GM12872 (cell line): ENCODE results near the gene SLC12A2.
A peak's percentile ranks its signal among the peaks of the same experiment; 100 is the strongest.

Experiments
- TF ChIP-seq, protein P1 (sequence below): IDR thresholded peaks from 3 replicates; pipeline ENCODE4 v1.5.1; 2011; ENCODE audit warnings: low read depth, mild to moderate bottlenecking, low read length, moderate library complexity; ENCODE audit not compliant: insufficient read depth

The SLC12A2 gene

DNA sequence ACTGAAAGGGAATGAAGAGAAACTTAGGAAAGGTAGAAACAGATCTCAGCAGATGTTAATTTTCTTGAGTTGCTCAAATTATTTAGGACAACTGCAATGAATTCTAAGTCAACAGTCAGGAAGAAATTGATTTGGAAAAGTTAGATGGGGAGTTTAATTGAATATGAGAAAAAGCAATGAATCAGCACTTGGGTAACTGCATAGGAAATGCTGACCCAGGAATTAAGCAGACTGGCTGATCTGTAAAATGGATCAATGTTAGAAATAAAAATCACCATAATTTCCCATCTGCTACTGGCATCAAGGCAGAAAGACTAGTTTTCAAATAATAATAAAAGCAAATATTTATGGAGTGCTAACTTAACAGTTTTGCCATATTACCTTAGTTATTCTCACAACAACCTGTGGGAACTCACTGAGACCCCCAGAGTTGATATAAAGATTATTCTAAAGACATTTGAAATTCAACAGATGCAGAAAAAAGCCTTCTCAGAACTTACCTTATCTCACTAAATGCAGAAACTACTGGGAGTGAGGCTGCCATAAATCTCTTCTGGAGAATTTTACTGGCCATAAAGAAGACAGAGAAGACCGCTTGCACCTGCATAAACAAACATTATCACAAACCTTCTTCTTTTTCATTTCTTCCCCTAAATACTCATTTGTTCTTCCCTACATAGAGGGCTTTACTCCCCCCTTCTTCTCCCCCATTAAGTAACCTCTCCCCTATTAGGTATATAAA, 22.8 kb upstream of the SLC12A2 start:
- TF ChIP-seq, protein P1, sequence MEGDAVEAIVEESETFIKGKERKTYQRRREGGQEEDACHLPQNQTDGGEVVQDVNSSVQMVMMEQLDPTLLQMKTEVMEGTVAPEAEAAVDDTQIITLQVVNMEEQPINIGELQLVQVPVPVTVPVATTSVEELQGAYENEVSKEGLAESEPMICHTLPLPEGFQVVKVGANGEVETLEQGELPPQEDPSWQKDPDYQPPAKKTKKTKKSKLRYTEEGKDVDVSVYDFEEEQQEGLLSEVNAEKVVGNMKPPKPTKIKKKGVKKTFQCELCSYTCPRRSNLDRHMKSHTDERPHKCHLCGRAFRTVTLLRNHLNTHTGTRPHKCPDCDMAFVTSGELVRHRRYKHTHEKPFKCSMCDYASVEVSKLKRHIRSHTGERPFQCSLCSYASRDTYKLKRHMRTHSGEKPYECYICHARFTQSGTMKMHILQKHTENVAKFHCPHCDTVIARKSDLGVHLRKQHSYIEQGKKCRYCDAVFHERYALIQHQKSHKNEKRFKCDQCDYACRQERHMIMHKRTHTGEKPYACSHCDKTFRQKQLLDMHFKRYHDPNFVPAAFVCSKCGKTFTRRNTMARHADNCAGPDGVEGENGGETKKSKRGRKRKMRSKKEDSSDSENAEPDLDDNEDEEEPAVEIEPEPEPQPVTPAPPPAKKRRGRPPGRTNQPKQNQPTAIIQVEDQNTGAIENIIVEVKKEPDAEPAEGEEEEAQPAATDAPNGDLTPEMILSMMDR: no peak

DNA sequence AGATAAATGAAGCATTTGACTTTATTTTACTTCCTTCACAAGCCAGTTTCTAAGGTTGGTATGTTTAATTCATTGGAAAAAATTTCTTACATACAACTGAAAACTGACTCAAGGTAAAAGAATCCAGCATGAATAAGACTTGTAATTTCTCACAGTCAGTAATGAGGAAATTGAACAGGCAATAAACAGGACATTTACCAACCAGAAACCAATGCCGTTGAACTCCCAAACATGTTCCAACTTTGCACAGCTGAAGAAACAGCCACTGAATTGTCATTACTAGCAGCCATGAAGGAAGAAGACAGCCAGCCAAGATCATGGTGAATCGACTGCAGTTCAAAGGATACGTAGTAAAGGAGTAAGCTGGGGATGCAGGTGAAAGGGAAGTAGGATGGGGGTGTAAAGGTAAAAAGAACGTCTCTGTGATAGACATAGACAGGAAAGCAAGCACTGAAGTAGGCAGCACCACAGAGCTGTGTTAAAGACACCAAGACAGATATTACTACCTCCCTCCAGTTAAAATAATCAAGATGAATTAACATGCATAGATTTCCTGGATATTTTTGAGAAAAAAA, 21.3 kb upstream of the SLC12A2 start:
- TF ChIP-seq, protein P1: no peak

DNA sequence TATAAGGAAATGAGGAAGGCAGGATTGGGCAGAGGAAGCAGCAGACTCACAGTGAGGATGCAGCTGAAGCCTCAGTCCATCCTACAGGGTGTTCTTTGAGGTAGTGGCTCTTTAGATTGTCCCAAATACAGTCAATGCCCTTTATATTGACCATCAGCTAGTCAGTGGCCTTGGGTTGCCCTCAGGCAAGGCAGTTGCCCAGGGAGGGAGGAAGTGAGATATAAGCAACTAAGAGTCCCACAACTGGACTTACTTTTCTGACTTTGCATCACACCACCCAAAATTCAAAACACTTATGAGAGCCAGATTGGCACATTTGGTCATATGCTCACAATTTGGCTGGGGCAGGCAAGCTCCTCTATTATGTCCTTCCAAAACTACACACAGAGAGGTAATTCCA, 9.4 kb upstream of the SLC12A2 start:
- TF ChIP-seq, protein P1: no peak

DNA sequence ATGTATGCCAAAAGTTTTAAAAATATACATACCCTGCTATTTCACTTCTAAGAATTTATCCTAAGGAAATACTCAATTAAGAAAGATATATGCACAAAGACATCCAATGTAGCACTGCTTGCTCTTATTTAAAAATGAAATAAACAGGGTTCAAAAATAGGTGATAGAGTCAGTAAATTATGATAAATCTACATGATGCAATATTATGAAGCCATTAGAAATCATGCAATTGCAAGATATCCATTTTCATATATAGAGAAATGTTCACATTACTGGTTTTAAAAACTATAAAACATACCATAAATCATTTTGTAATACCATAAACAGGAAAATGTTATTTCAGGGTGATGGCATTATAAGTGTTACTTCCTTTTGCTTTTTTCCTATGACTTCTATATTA, 8.6 kb upstream of the SLC12A2 start:
- TF ChIP-seq, protein P1: no peak

DNA sequence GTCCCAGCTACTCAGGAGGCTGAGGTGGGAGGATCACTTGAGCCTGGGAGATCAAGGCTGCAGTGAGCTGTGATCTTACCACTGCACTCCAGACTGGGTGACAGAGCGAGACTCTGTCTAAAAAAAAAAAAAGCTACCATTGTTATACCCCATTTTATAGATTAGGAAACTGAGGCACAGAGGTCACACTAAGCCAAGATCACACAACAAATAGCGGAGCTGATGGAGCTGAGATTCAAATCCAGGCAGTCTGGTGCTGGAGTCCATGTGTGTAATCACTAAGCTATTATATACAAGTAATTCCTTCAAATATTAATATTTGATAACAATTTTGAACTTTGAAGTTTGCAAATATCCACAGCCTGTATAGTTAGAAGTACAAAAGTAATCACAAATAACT, 6.0 kb upstream of the SLC12A2 start:
- TF ChIP-seq, protein P1: no peak

DNA sequence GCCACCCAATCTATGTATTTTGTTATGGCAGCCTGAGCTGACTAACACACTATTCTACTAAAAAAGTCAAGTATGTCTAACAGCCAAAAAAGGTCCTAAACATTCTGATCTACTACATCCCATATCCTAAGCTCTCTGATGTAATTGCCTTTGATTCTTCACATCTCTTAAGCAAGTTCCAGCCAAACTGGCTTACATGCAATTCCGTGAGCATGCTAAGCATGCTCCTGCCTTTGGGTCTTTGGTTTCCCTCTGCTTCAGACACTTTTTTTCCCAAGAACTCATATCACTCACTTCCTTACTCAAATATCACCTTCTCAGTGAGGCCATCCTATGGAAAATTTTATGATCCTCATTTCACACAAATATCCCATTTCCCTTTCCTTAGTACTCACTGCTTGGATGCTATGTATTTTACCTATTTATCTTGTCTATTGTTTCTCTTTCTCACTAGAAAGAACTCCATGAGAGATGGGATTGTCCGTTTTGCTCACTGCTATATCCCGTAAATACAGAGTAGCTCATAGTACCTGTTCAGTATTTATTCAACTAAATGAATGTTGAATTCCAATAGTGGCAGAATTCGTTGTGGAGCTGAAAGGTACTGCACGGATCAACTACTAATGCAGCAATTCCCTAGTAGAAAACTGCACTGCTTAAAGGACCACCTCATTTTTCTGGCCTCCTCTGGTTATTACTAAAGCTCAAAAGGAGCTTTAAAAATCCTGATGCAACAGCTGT, 2.3 kb upstream of the SLC12A2 start:
- TF ChIP-seq, protein P1: peak; percentile 29; the same call in 1 of the 3 replicates

DNA sequence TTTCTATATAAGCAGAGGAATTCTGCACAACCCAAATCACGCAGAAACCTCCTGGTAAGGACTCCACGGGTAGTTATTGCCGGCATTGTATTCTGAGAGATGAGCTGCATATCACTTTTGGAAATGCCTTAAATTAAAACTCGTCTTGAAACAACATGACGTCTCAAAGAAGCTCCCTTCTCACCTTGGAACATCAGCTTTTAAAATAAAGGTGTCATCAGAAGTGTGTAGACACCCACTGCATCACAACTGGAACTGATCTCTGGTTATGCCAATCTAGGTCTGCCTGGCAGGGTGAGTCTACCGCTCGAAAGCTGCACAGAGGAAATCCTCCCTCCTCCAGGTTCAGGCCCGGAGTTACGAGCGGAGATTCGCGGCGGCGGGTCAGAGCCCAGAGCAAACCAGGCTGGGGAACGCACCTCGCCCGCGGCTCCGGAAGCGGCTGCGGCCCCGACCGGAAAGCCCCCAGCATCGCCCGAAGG, 974 bp upstream of the SLC12A2 start:
- TF ChIP-seq, protein P1: no peak
